ENCODE measurements around the gene EEFSEC. TPM values are rescaled to one million over a fixed set of nuclear protein-coding genes. Genes with fewer than 3 reads are reported as not detected.
A peak's percentile ranks its signal among the peaks of the same experiment; 100 is the strongest.

Gene EEFSEC
- total RNA-seq, 2 experiments from 2014 or later, result 19.2 to 19.6 TPM

- H3K4me1 Mint-ChIP-seq (ENCODE audit: low read depth), result peaks cover 51% of the 10 kb centered on the region
- no peaks in the 10 kb centered on the region for H3K9me3 Mint-ChIP-seq
- no peak overlapping the region for H3K27ac Mint-ChIP-seq
- intact Hi-C loops (cut with micrococcal nuclease), result no loop called here
- no peak for TF ChIP-seq CTCF (IDR thresholded peaks at IDR 0.05)
- peaks cover 13% of the 10 kb centered on the region for H3K36me3 Mint-ChIP-seq (ENCODE audit: low read depth)
- no peak overlapping the region for H3K4me3 Mint-ChIP-seq
- ChIA-PET CTCF (no interaction called here), POLR2A (no interaction called here)
- H3K27me3 Mint-ChIP-seq, result no peaks in the 10 kb centered on the region
- no peak for DNase-seq
- no peak for ATAC-seq
These were observed 160.7 kb downstream of the EEFSEC start for GRCh38 chr3:128313935-128314334.

- ChIA-PET POLR2A (no interaction called here), CTCF (no interaction called here)
- H3K4me1 Mint-ChIP-seq (ENCODE audit: low read depth), result peaks cover 52% of the 10 kb centered on the region
- H3K4me3 Mint-ChIP-seq, result no peak overlapping the region
- no peak for ATAC-seq
- TF ChIP-seq CTCF (IDR thresholded peaks at IDR 0.05), result no peak
- no peak for DNase-seq
- H3K36me3 Mint-ChIP-seq (ENCODE audit: low read depth), result peaks cover 12% of the 10 kb centered on the region
- H3K27me3 Mint-ChIP-seq, result no peaks in the 10 kb centered on the region
- H3K27ac Mint-ChIP-seq, result no peak overlapping the region
- intact Hi-C loops (cut with micrococcal nuclease), result no loop called here
- H3K9me3 Mint-ChIP-seq, result no peaks in the 10 kb centered on the region
These were observed 162.0 kb downstream of the EEFSEC start for GRCh38 chr3:128315313-128315712.

GRCh38 chr3:128316481-128316891 is 163.2 kb downstream of the EEFSEC start:
- TF ChIP-seq CTCF (IDR thresholded peaks at IDR 0.05), result no peak
- Mint-ChIP-seq H3K4me3 (no peak overlapping the region), H3K4me1 (ENCODE audit: low read depth) (peaks cover 55% of the 10 kb centered on the region), H3K27ac (peak overlapping the region; percentile 73), H3K27me3 (no peaks in the 10 kb centered on the region), H3K36me3 (ENCODE audit: low read depth) (peaks cover 12% of the 10 kb centered on the region), H3K9me3 (no peaks in the 10 kb centered on the region)
- CTCF ChIA-PET, result interaction anchor here (0.9 kb wide), 1 partner anchor 221 kb away, joined by 3 read pairs; no protein-coding TSS in a partner anchor
- ATAC-seq (peak; percentile 84), DNase-seq (peak; percentile 64)
- POLR2A ChIA-PET, result no interaction called here
- intact Hi-C loops (cut with micrococcal nuclease), result no loop called here

GRCh38 chr3:128317101-128317697 is 163.9 kb downstream of the EEFSEC start:
- Mint-ChIP-seq H3K36me3 (ENCODE audit: low read depth) (peaks cover 12% of the 10 kb centered on the region), H3K4me3 (no peak overlapping the region), H3K4me1 (ENCODE audit: low read depth) (peaks cover 54% of the 10 kb centered on the region), H3K27me3 (no peaks in the 10 kb centered on the region), H3K27ac (peak overlapping the region; percentile 73), H3K9me3 (no peaks in the 10 kb centered on the region)
- ChIA-PET CTCF (no interaction called here), POLR2A (no interaction called here)
- ATAC-seq, result no peak
- no peak for TF ChIP-seq CTCF (IDR thresholded peaks at IDR 0.05)
- no peak for DNase-seq
- intact Hi-C loops (cut with micrococcal nuclease), result no loop called here

DNA sequence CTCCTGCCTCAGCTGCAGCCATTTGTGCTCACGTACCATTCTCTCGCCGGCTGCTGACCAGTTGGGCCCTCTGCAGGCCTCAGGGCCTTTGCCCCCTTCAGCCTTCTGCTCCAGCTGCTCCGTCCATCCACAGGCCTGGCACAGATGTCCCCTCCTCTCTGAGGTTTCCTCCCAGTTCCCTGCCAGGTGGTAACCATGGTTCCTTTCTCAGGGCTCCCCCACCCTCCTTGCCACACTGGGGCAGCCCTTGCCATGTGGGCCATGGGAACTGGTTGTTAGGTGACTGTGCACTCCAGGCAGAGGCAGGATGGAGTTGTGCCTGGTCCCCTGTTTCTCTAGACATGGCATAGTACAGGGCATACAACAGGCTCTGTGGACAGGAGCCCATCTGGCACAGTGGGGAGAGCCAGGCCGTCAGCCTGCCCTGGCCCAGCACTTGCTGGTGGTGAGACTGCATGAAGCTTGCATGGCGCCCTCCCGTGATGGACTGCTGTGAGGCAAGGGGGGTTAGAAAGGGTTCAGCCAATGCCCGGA is 164.5 kb downstream of the EEFSEC start:
- H3K4me1 Mint-ChIP-seq (ENCODE audit: low read depth), result peaks cover 54% of the 10 kb centered on the region
- H3K27ac Mint-ChIP-seq, result peak overlapping the region; percentile 56
- peaks cover 12% of the 10 kb centered on the region for H3K36me3 Mint-ChIP-seq (ENCODE audit: low read depth)
- POLR2A ChIA-PET, result interaction anchor here (0.6 to 0.9 kb wide), 2 partner anchors 18 to 21 kb away, joined by 3 read pairs; no protein-coding TSS in a partner anchor
- no peak for TF ChIP-seq CTCF (IDR thresholded peaks at IDR 0.05)
- no peak for DNase-seq
- no peak overlapping the region for H3K4me3 Mint-ChIP-seq
- CTCF ChIA-PET, result no interaction called here
- H3K9me3 Mint-ChIP-seq, result no peaks in the 10 kb centered on the region
- no peak for ATAC-seq
- no peaks in the 10 kb centered on the region for H3K27me3 Mint-ChIP-seq
- intact Hi-C loops (cut with micrococcal nuclease), result no loop called here
